Measurements from ENCODE around the gene RACGAP1. TPM values are rescaled to one million over a fixed set of nuclear protein-coding genes. Genes with fewer than 3 reads are reported as not detected.

RACGAP1 gene, protein sequence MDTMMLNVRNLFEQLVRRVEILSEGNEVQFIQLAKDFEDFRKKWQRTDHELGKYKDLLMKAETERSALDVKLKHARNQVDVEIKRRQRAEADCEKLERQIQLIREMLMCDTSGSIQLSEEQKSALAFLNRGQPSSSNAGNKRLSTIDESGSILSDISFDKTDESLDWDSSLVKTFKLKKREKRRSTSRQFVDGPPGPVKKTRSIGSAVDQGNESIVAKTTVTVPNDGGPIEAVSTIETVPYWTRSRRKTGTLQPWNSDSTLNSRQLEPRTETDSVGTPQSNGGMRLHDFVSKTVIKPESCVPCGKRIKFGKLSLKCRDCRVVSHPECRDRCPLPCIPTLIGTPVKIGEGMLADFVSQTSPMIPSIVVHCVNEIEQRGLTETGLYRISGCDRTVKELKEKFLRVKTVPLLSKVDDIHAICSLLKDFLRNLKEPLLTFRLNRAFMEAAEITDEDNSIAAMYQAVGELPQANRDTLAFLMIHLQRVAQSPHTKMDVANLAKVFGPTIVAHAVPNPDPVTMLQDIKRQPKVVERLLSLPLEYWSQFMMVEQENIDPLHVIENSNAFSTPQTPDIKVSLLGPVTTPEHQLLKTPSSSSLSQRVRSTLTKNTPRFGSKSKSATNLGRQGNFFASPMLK
- 8.8 and 10.8 TPM in 2 replicates for total RNA-seq

DNA sequence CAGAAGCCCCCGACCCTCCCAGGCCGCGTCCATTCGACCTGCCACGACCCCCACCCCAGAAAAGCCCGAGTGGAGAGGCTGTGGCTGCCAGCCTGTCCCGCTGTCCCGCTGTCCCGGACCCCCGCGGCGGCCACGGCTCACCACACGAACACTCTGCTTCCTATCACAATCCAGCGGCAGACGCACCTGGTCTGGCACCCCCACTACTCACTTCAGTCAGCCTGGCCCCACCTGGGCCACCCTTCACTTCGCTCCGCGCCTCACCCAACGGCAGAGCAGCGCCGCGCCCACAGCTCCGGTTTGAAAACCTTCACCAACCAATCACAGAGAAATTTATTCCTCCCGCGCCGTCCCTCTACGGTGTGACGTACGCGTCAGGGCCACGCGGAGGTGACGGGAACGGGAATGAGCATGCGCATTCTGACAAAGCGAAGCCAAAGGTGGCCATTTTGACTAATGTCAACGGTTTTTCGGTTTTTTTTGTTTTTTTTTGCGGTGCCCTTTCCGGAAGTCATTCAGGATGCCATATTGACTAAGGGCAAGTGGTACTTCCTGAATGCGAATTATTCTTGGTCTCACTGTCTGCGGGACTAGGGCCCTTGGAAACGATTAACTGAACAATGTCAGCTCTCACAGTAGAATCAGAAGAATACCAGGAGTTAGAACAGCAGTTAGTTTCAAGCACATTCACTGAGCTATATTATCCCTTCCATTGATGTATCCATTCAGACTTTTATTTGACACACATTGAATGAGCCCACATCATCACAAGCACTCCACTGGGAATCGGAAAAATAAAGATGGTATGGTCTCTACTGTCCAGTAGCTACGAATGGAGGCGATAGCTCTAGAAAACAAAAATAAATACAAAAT lies at the start of gene RACGAP1:
RACGAP1 (minus strand) TSS at position 308 of the 873 bp plus-strand sequence. CDS start 8,779 bp downstream, outside the sequence.

DNA sequence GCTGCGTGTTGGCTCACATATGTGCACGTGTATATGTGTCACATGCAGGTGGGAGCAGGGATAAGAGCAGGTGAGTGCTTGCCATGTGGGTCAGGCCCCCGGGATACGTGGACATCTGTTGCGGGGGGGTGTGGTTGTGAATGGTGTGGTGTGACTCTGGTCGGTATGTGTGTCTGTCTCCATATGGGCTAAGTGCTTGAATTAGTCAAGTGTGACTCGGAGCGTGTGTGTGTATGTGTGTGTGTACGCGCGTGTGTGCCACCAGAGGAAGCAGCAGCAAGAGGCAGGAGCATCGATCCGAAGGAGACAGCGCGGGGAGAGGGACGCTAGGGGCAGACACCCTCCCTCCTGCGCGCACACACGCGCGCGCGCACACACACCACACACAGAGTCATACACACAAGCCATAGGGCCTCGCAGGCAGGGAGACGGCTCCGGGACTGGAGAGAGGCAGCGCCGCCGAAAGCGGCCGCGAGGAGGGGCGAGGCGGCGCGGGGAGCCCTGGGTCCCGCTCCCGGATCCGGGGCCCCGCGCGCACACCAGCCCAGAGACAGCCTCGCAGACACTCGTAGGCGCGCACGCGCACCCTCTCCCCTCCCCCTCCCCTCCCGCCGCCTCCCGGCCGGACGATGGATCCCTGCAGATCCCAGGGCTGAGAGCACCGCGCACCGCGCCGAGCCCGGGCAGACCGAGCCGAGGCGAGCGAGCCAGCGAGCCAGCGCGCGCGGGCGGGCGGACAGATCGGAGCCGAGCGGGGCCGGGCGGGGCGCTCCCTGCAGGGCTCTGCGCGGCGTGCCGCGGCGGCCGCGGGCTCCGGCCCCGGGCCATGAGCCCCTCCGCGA lies 31.9 kb upstream of the RACGAP1 start, which contains the start of gene ASIC1:
ASIC1 (plus strand) TSS at position 597 of the 842 bp plus-strand sequence. CDS start 1,171 bp downstream, outside the sequence.

DNA sequence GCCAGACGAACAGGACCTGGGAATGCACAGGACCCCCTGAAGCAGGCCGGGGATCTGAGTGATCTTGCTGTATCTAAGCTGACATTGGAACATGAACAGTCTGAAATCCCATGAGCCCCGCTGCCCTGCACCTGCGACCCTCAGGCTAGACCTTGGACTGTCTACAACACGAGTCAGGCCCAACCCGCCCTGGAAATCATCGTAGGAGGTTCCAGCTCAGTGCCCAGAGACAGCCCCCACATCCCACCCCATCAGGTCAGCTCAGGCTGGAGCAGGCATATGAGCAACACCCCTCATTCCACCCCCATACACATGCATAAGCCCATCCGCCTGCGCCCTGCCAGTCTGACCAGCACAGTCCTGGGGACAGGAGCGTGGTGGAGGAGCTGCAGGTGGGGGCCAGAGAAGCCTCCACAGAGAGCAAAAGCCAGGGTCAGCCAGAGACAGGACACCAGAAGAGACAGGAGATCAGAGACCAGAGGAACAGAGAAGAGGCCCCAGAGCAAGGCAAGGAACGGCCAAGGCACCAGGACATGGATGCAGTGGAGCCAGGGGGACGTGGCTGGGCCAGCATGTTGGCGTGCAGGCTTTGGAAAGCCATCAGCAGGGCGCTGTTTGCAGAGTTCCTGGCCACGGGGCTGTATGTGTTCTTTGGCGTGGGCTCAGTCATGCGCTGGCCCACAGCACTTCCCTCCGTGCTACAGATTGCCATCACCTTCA lies 52.5 kb downstream of the RACGAP1 start, which contains the start of gene AQP6:
AQP6 (plus strand) TSS at position 307 of the 720 bp plus-strand sequence; CDS start at position 534, 227 bp downstream.

DNA sequence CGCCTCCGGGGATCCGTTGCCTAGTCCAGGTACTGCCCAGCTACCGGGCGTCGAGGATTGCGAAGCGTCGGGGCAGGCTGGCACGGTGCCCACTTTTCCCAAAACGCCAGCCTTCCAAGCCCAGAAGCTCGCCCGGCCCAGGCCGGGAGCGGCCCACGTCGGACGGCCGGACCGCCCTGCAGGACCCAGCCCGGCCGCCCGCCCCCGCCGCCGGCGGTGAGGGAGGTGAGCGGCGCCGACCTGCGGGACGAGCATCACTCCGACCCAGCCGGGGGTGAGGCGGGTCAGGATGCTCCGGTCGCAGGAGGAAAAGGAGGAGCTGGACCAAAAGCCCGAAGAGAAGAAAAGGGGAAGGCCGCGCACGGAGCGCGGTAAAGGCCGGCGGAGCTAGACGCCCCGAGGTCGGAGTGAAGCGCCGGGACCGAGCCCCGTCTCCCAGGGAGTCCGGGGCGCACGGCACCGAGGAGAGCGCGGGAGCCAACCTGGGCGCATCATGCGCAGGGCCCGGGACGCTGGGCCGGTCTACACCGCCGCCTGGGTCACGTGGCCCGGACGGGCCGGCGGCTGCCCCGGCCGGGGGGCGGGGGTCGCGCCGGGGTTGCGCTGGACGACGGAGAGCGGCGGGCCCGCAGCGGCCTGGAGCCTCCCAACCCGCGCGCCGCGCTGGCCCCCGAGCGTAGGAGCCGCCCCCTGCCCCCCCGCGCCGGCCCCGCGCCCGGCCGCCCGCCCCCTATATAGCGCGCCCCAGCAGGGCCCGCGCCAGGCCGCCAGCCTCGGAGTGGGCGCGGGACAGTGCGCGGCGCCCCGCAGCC lies 64.0 kb downstream of the RACGAP1 start, which contains the start of gene AQP5:
AQP5 (plus strand) TSS at position 762 of the 812 bp plus-strand sequence. CDS start 146 bp downstream, outside the sequence.

DNA sequence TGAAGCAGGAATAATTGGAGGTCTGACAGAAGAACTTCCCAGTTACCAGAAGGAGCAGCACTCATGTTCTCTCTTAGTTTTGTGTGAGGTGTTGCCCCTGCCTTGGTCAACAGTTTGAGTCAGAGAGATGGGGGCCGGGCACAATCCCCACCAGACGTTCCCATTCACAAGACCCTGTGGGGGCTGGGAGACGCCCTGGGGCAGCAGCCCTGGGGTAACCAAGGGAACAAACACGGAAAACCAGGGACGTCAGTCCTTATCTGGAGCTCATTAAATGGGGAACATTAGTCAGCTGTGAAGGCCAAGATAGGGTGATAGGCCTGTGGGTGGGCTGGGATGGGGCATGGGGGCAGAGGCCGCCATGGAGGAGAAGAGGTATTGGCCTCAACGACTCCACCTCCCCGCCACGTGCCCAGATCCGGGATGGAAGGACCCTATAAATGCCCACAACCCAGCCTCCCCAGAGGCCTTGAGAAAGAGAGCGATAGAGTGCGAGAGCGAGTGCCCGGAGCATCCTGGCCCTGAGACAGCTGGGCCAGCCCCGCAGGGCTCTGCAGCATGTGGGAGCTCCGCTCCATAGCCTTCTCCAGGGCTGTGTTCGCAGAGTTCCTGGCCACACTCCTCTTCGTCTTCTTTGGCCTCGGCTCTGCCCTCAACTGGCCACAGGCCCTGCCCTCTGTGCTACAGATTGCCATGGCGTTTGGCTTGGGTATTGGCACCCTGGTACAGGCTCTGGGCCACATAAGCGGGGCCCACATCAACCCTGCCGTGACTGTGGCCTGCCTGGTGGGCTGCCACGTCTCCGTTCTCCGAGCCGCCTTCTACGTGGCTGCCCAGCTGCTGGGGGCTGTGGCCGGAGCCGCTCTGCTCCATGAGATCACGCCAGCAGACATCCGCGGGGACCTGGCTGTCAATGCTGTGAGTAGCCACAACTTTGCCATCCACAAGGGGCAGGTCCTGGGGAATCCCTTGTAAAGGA lies 74.7 kb downstream of the RACGAP1 start, which contains the start of gene AQP2:
AQP2 (plus strand) TSS at position 465 of the 979 bp plus-strand sequence; CDS start at position 559, 94 bp downstream.

Other genes with a start within 250 kb of the RACGAP1 start
- 6.1 and 6.9 TPM in 2 replicates for gene NCKAP5L, start 197.1 kb downstream of the RACGAP1 start, total RNA-seq
- 2.2 and 2.7 TPM in 2 replicates for gene BCDIN3D, start 182.4 kb downstream of the RACGAP1 start, total RNA-seq
- gene FAIM2, start 121.6 kb downstream of the RACGAP1 start, total RNA-seq = not detected in 2 replicates
- gene AQP2, start 74.8 kb downstream of the RACGAP1 start, total RNA-seq = not detected in 2 replicates
- not detected in 2 replicates for gene AQP5, start 63.6 kb downstream of the RACGAP1 start, total RNA-seq
- not detected in 2 replicates for gene AQP6, start 52.5 kb downstream of the RACGAP1 start, total RNA-seq
- under 0.01 TPM in 2 replicates for gene ASIC1, start 32.1 kb upstream of the RACGAP1 start, total RNA-seq
- 48.2 and 49.4 TPM in 2 replicates for gene SMARCD1, start 59.8 kb upstream of the RACGAP1 start, total RNA-seq
- gene GPD1, start 78.5 kb upstream of the RACGAP1 start, total RNA-seq = 0.22 TPM in 1 of 2 replicates, not detected in the other
- gene COX14, start 86.7 kb upstream of the RACGAP1 start, total RNA-seq = 38.6 and 63.2 TPM in 2 replicates
- gene CERS5, start 141.9 kb upstream of the RACGAP1 start, total RNA-seq = 25.9 and 27.5 TPM in 2 replicates

Measured in dermis lymphatic vessel endothelial cell (primary cell).